WTC11 (cell line): Measurements from ENCODE around the gene CHD6. TPM values are rescaled to one million over a fixed set of nuclear protein-coding genes. Genes with fewer than 3 reads are reported as not detected.

ENCODE experiments used
- ATAC-seq: fragments of 200-7000 bp; cut with Tn5 transposase; 2 replicates; pipeline ENCODE4 v1.10.0; 2021; ENCODE audit warnings: mild to moderate bottlenecking, moderate library complexity
- CTCF ChIA-PET: fragments of 300-600 bp; sonication (Branson Sonifier 250); formaldehyde crosslinking; loops from one replicate; lab custom pipeline; 2021; ENCODE audit warnings: antibody characterized with exemption; lab: Charles Lee
- POLR2A ChIA-PET: fragments of 350-600 bp; sonication (Branson Sonifier 250); formaldehyde crosslinking; loops from one replicate; lab custom pipeline; 2021; ENCODE audit warnings: antibody characterized with exemption; lab: Charles Lee
- DNase-seq: peaks from one replicate; pipeline ENCODE4 v3.0.0; 2021; ENCODE audit warnings: low spot score
- H3K27ac Mint-ChIP-seq: 2 replicates; pipeline ENCODE4 v1.8.0; 2021; ENCODE audit warnings: mixed read lengths
- H3K27me3 Mint-ChIP-seq: 2 replicates; pipeline ENCODE4 v1.8.0; 2021; ENCODE audit warnings: low read depth, mild to moderate bottlenecking, moderate library complexity, mixed read lengths
- H3K36me3 Mint-ChIP-seq: 2 replicates; pipeline ENCODE4 v1.8.0; 2021; ENCODE audit warnings: mixed read lengths
- H3K4me1 Mint-ChIP-seq: 2 replicates; pipeline ENCODE4 v1.8.0; 2022; ENCODE audit warnings: mixed read lengths
- H3K4me3 Mint-ChIP-seq: 2 replicates; pipeline ENCODE4 v1.8.0; 2021; ENCODE audit warnings: mild to moderate bottlenecking, moderate library complexity, mixed read lengths
- H3K9me3 Mint-ChIP-seq: 2 replicates; pipeline ENCODE4 v1.8.0; 2021; ENCODE audit warnings: mixed read lengths
- CREB1 ChIP-seq: sonication (generic); formaldehyde crosslinking; IDR thresholded peaks from 2 replicates; pipeline ENCODE4 v1.8.0; 2023; ENCODE audit warnings: mild to moderate bottlenecking, missing genetic modification reagents
- ELF4 ChIP-seq: sonication (generic); formaldehyde crosslinking; IDR thresholded peaks from 2 replicates; pipeline ENCODE4 v1.8.1; 2022; ENCODE audit warnings: low read depth, mild to moderate bottlenecking, moderate library complexity, missing genetic modification reagents
- ETV6 ChIP-seq: sonication (generic); formaldehyde crosslinking; IDR thresholded peaks from 2 replicates; pipeline ENCODE4 v1.8.1; 2022; ENCODE audit warnings: mild to moderate bottlenecking, missing genetic modification reagents
- GABPB1 ChIP-seq: sonication (generic); formaldehyde crosslinking; IDR thresholded peaks from 2 replicates; pipeline ENCODE4 v1.8.1; 2023; ENCODE audit warnings: mild to moderate bottlenecking, missing genetic modification reagents
- HMGA2 ChIP-seq: fragments of 250-450 bp; sonication (Bioruptor Pico); IDR thresholded peaks from 2 replicates; pipeline ENCODE4 v1.4.0; 2021; ENCODE audit warnings: mild to moderate bottlenecking, moderate library complexity
- NFE2L1 ChIP-seq: sonication (generic); formaldehyde crosslinking; IDR thresholded peaks from 2 replicates; pipeline ENCODE4 v1.8.1; 2023; ENCODE audit warnings: missing genetic modification reagents
- NFYB ChIP-seq: sonication (generic); formaldehyde crosslinking; conservative IDR thresholded peaks from 2 replicates; pipeline ENCODE4 v1.8.0; 2022; ENCODE audit warnings: low read depth, missing genetic modification reagents
- RELA ChIP-seq: sonication (generic); formaldehyde crosslinking; IDR thresholded peaks from 2 replicates; pipeline ENCODE4 v1.8.1; 2022; ENCODE audit warnings: missing genetic modification reagents, mild to moderate bottlenecking, borderline replicate concordance
- SP1 ChIP-seq: sonication (generic); formaldehyde crosslinking; conservative IDR thresholded peaks from 2 replicates; pipeline ENCODE4 v1.8.1; 2022; ENCODE audit warnings: missing genetic modification reagents
- TCF7 ChIP-seq: sonication (generic); formaldehyde crosslinking; IDR thresholded peaks from 2 replicates; pipeline ENCODE4 v1.8.0; 2022; ENCODE audit warnings: mild to moderate bottlenecking, low read depth, missing genetic modification reagents, moderate library complexity
- ZNF416 ChIP-seq: fragments of 250-450 bp; sonication (Bioruptor Pico); IDR thresholded peaks from 2 replicates; pipeline ENCODE4 v1.9.0; 2021; ENCODE audit warnings: mild to moderate bottlenecking, inconsistent platforms
- ZNF671 ChIP-seq: fragments of 250-450 bp; sonication (Bioruptor Pico); IDR thresholded peaks from 2 replicates; pipeline ENCODE4 v1.8.0; 2021; ENCODE audit warnings: mild to moderate bottlenecking
- total RNA-seq: library from RNA; stranded (reverse); gene quantifications from 3 replicates; pipeline ENCODE4 v1.2.3, GENCODE V29; 2021
- TF ChIP-seq, protein P1 (sequence below): sonication (generic); formaldehyde crosslinking; conservative IDR thresholded peaks from 2 replicates; pipeline ENCODE4 v1.8.1; 2022; ENCODE audit warnings: mild to moderate bottlenecking, missing genetic modification reagents
- TF ChIP-seq, protein P2 (sequence below): sonication (generic); formaldehyde crosslinking; conservative IDR thresholded peaks from 2 replicates; pipeline ENCODE4 v1.8.1; 2023; ENCODE audit warnings: mild to moderate bottlenecking, low read depth, missing genetic modification reagents, moderate library complexity
- TF ChIP-seq, protein P3 (sequence below): fragments of 250-450 bp; sonication (Bioruptor Pico); IDR thresholded peaks from 2 replicates; pipeline ENCODE4 v2.1.2; 2022; ENCODE audit warnings: mild to moderate bottlenecking, moderate library complexity
- TF ChIP-seq, protein P4 (sequence below): fragments of 250-450 bp; sonication (Bioruptor Pico); IDR thresholded peaks from 2 replicates; pipeline ENCODE4 v1.9.0; 2021; ENCODE audit warnings: moderate library complexity, mild to moderate bottlenecking, inconsistent platforms, borderline replicate concordance
- TF ChIP-seq, protein P5 (sequence below): sonication (generic); formaldehyde crosslinking; IDR thresholded peaks from 2 replicates; pipeline ENCODE4 v1.8.1; 2023; ENCODE audit warnings: mild to moderate bottlenecking, missing genetic modification reagents

The CHD6 gene
- total RNA-seq, 1 experiment from 2014 or later = 52.1 TPM

DNA sequence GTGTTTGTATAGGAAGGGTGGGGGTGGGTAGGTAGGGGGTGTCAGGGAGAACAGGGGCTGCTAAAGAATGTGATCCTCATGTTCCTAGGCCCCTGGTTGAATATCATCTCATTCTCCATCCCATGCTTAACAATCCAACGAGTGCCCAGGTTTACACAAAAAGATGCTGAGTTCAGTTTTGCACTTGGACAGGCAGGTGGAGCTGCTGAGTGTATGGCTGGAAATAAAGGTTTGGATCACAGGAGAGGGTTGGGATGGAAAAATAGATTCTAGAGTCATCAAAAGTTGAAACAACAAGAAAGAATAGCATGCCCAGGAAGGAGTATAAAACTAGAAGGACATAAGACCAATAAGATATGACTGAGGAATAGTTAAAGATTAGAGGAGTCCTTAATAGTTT is 14.2 kb downstream of the CHD6 start:
- peaks cover 29% of the 10 kb centered on the region for H3K4me1 Mint-ChIP-seq
- no peak overlapping the region for H3K27ac Mint-ChIP-seq
- peaks cover 31% of the 10 kb centered on the region for H3K36me3 Mint-ChIP-seq
- ChIA-PET POLR2A (no interaction called here), CTCF (interaction anchor here (1.3 kb wide), 1 partner anchor 11 kb away, joined by 5 read pairs; no protein-coding TSS in a partner anchor)
- no peak for ATAC-seq
- H3K27me3 Mint-ChIP-seq = peaks cover 3% of the 10 kb centered on the region; the same call in 1 of the 2 replicates
- no peak overlapping the region for H3K4me3 Mint-ChIP-seq
- TF ChIP-seq, protein P1, sequence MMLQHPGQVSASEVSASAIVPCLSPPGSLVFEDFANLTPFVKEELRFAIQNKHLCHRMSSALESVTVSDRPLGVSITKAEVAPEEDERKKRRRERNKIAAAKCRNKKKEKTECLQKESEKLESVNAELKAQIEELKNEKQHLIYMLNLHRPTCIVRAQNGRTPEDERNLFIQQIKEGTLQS = no peak
- TF ChIP-seq, protein P2, sequence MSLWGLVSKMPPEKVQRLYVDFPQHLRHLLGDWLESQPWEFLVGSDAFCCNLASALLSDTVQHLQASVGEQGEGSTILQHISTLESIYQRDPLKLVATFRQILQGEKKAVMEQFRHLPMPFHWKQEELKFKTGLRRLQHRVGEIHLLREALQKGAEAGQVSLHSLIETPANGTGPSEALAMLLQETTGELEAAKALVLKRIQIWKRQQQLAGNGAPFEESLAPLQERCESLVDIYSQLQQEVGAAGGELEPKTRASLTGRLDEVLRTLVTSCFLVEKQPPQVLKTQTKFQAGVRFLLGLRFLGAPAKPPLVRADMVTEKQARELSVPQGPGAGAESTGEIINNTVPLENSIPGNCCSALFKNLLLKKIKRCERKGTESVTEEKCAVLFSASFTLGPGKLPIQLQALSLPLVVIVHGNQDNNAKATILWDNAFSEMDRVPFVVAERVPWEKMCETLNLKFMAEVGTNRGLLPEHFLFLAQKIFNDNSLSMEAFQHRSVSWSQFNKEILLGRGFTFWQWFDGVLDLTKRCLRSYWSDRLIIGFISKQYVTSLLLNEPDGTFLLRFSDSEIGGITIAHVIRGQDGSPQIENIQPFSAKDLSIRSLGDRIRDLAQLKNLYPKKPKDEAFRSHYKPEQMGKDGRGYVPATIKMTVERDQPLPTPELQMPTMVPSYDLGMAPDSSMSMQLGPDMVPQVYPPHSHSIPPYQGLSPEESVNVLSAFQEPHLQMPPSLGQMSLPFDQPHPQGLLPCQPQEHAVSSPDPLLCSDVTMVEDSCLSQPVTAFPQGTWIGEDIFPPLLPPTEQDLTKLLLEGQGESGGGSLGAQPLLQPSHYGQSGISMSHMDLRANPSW (CRISPR knock-in tag) = no peak
- no peak for TF ChIP-seq NFE2L1 (CRISPR knock-in tag)
- peaks cover 31% of the 10 kb centered on the region for H3K9me3 Mint-ChIP-seq
- no peak for DNase-seq

DNA sequence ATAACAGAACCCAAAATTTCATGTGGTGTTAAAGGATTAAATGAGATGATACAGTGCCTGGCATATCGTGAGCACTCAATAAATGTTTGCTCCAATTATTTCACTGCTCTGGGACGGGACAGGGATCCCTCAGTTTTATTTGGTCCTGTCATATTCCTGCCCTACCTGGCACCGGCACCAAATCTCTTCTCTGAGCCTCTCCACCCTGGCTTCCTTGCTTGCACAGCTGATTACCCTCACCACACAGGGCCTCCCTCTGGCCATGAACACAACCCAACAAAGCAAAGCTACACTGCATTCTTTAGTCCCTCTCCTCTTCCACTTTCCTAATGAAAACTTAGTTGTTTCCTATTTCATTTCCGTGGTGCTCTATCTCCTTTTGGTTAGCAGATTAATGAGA is 16.4 kb downstream of the CHD6 start:
- DNase-seq (no peak), ATAC-seq (no peak)
- POLR2A ChIA-PET = no interaction called here
- TF ChIP-seq RELA (CRISPR knock-in tag) (no peak), NFE2L1 (CRISPR knock-in tag) (no peak), SP1 (no peak), HMGA2 (CRISPR knock-in tag) (no peak), CREB1 (CRISPR knock-in tag) (no peak), ETV6 (CRISPR knock-in tag) (no peak), ELF4 (CRISPR knock-in tag) (no peak), GABPB1 (CRISPR knock-in tag) (no peak), TCF7 (CRISPR knock-in tag) (no peak), ZNF416 (no peak), ZNF671 (CRISPR knock-in tag) (no peak), NFYB (CRISPR knock-in tag) (no peak)
- TF ChIP-seq, protein P3, sequence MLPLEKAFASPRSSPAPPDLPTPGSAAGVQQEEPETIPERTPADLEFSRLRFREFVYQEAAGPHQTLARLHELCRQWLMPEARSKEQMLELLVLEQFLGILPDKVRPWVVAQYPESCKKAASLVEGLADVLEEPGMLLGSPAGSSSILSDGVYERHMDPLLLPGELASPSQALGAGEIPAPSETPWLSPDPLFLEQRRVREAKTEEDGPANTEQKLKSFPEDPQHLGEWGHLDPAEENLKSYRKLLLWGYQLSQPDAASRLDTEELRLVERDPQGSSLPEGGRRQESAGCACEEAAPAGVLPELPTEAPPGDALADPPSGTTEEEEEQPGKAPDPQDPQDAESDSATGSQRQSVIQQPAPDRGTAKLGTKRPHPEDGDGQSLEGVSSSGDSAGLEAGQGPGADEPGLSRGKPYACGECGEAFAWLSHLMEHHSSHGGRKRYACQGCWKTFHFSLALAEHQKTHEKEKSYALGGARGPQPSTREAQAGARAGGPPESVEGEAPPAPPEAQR (CRISPR knock-in tag) = no peak
- TF ChIP-seq, protein P4, sequence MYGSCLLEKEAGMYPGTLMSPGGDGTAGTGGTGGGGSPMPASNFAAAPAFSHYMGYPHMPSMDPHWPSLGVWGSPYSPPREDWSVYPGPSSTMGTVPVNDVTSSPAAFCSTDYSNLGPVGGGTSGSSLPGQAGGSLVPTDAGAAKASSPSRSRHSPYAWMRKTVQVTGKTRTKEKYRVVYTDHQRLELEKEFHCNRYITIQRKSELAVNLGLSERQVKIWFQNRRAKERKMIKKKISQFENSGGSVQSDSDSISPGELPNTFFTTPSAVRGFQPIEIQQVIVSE = no peak
- TF ChIP-seq, protein P5, sequence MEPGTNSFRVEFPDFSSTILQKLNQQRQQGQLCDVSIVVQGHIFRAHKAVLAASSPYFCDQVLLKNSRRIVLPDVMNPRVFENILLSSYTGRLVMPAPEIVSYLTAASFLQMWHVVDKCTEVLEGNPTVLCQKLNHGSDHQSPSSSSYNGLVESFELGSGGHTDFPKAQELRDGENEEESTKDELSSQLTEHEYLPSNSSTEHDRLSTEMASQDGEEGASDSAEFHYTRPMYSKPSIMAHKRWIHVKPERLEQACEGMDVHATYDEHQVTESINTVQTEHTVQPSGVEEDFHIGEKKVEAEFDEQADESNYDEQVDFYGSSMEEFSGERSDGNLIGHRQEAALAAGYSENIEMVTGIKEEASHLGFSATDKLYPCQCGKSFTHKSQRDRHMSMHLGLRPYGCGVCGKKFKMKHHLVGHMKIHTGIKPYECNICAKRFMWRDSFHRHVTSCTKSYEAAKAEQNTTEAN (CRISPR knock-in tag) = no peak
- Mint-ChIP-seq H3K9me3 (peaks cover 52% of the 10 kb centered on the region), H3K27me3 (peaks cover 3% of the 10 kb centered on the region; the same call in 1 of the 2 replicates), H3K4me3 (no peak overlapping the region), H3K36me3 (peaks cover 53% of the 10 kb centered on the region), H3K27ac (no peak overlapping the region), H3K4me1 (peaks cover 10% of the 10 kb centered on the region)
- CTCF ChIA-PET = no interaction called here
